HCT116 (cell line): Measurements from ENCODE around the gene HPRT1. TPM values are rescaled to one million over a fixed set of nuclear protein-coding genes. Genes with fewer than 3 reads are reported as not detected.

Experiments
- ATAC-seq: fragments of 200-7000 bp; cut with Tn5 transposase; 2 replicates; pipeline ENCODE4 v1.9.1; 2020; ENCODE audit warnings: mild to moderate bottlenecking, moderate library complexity
- BruUV-seq: library from RNA; stranded (reverse); fragments of 400-500 nt; replicated peaks from 2 replicates; lab custom pipeline; 2021; lab: Mats Ljungman, UMichigan
- CTCF ChIA-PET: fragments of 300-600 bp; sonication (Branson Sonifier 250); formaldehyde crosslinking; loops from one replicate; lab custom pipeline; 2021; ENCODE audit warnings: antibody characterized with exemption; lab: Charles Lee
- POLR2A ChIA-PET: fragments of 300-600, 350-600 bp; sonication (Branson Sonifier 250); formaldehyde crosslinking; loops from one replicate; lab custom pipeline; 2021; ENCODE audit warnings: antibody characterized with exemption; lab: Charles Lee
- RAD21 ChIA-PET, 2 experiments: fragments of 300-600 bp; sonication (Branson Sonifier 250); formaldehyde crosslinking; loops; one replicate each; lab custom pipeline; 2023; ENCODE audit warnings: low total read pairs in 2 of 2; ENCODE audit not compliant: uncharacterized antibody in 2 of 2, unreplicated experiment in 2 of 2, low non-redundant PET in 1 of 2; lab: Charles Lee
- DNase-seq: peaks from one replicate; pipeline ENCODE4 v3.0.0-alpha.2; 2010; ENCODE audit warnings: low read depth, low spot score
- H2AFZ ChIP-seq: fragments of 200-600 bp; shearing (Covaris generic), sonication (generic); 2 replicates; pipeline ENCODE4 v1.6.1; 2017; ENCODE audit warnings: low read depth, mixed run types, mixed read lengths, antibody characterized with exemption, low read length; ENCODE audit not compliant: poor library complexity, severe bottlenecking
- H3K27ac ChIP-seq: 2 replicates; pipeline ENCODE4 v1.5.1; 2012; ENCODE audit warnings: low read depth, low read length
- H3K27me3 ChIP-seq: fragments of 200-600 bp; sonication (generic); 2 replicates; pipeline ENCODE4 v1.6.1; 2016; ENCODE audit warnings: mixed run types, low read length, mixed read lengths; ENCODE audit not compliant: insufficient read depth
- H3K36me3 ChIP-seq, 2 experiments: fragments of 200-500 bp in 1 of 2; fragments of 200-600 bp in 1 of 2; sonication (Bioruptor generic) in 1 of 2; sonication (generic) in 1 of 2; 2 replicates each; pipeline versions ENCODE4 v1.5.1 to v1.6.1; 2014 to 2016; ENCODE audit warnings: low read length in 2 of 2, inconsistent platforms in 1 of 2, mixed read lengths in 1 of 2, mixed run types in 1 of 2; ENCODE audit not compliant: insufficient read depth in 2 of 2, control insufficient read depth in 1 of 2
- H3K4me1 ChIP-seq, 2 experiments: fragments of 200-600 bp in 1 of 2; sonication (generic) in 1 of 2; 2 replicates each; pipeline versions ENCODE4 v1.5.1 to v1.6.1; 2012 to 2017; ENCODE audit warnings: low read length in 2 of 2, inconsistent platforms in 1 of 2, mild to moderate bottlenecking in 1 of 2, mixed read lengths in 1 of 2, mixed run types in 1 of 2, moderate library complexity in 1 of 2; ENCODE audit not compliant: insufficient read depth in 2 of 2, control insufficient read depth in 1 of 2
- H3K4me2 ChIP-seq: fragments of 200-600 bp; sonication (generic); 2 replicates; pipeline ENCODE4 v1.6.1; 2017; ENCODE audit warnings: mixed run types, low read length, mixed read lengths
- H3K4me3 ChIP-seq, 2 experiments: fragments of 200-600 bp in 1 of 2; sonication (generic) in 1 of 2; replicated peaks in 1 of 2; 2 replicates each; pipeline ENCODE4 v1.5.1; 2011 to 2016; ENCODE audit warnings: low read length in 2 of 2, control low read depth in 1 of 2, low read depth in 1 of 2, mild to moderate bottlenecking in 1 of 2, mixed read lengths in 1 of 2, mixed run types in 1 of 2
- H3K79me2 ChIP-seq: fragments of 200-600 bp; sonication (generic); 2 replicates; pipeline ENCODE4 v1.6.1; 2017; ENCODE audit warnings: mild to moderate bottlenecking, mixed run types, low read length, moderate library complexity, mixed read lengths; ENCODE audit not compliant: insufficient read depth
- H3K9ac ChIP-seq: fragments of 200-600 bp; sonication (generic); 2 replicates; pipeline ENCODE4 v1.6.1; 2016; ENCODE audit warnings: low read length, mixed read lengths
- H3K9me2 ChIP-seq: fragments of 200-600 bp; sonication (generic), shearing (Covaris generic); 2 replicates; pipeline ENCODE4 v1.6.1; 2017; ENCODE audit warnings: mixed run types, mild to moderate bottlenecking, moderate library complexity; ENCODE audit not compliant: insufficient read depth
- H3K9me3 ChIP-seq, 2 experiments: fragments of 200-500 bp in 1 of 2; fragments of 200-600 bp in 1 of 2; sonication (Bioruptor generic) in 1 of 2; sonication (generic) in 1 of 2; 2 replicates each; pipeline ENCODE4 v1.6.1; 2014 to 2017; ENCODE audit warnings: low read length in 2 of 2, mixed read lengths in 2 of 2, inconsistent platforms in 1 of 2, low read depth in 1 of 2, mild to moderate bottlenecking in 1 of 2, mixed run types in 1 of 2, moderate library complexity in 1 of 2; ENCODE audit not compliant: control insufficient read depth in 1 of 2, insufficient read depth in 1 of 2
- H4K20me1 ChIP-seq: fragments of 200-600 bp; sonication (generic), shearing (Covaris generic); 2 replicates; pipeline ENCODE4 v1.6.1; 2017; ENCODE audit warnings: mixed run types, mild to moderate bottlenecking, moderate library complexity; ENCODE audit not compliant: insufficient read depth
- ELF1 ChIP-seq: IDR thresholded peaks from 2 replicates; pipeline ENCODE4 v1.6.1; 2012; ENCODE audit warnings: low read depth, borderline replicate concordance
- EZH2 ChIP-seq: fragments of 200-600 bp; sonication (generic); IDR thresholded peaks from 2 replicates; pipeline ENCODE4 v1.6.1; 2017; ENCODE audit warnings: antibody characterized with exemption, mixed run types
- EZH2phosphoT487 ChIP-seq: fragments of 200-600 bp; IDR thresholded peaks from 2 replicates; pipeline ENCODE4 v1.6.1; 2018; ENCODE audit warnings: antibody characterized with exemption, borderline replicate concordance
- POLR2AphosphoS5 ChIP-seq: IDR thresholded peaks from 2 replicates; pipeline ENCODE4 v1.6.1; 2011; ENCODE audit warnings: mild to moderate bottlenecking, low read depth, low read length, moderate library complexity
- RAD21 ChIP-seq: IDR thresholded peaks from 2 replicates; pipeline ENCODE4 v1.6.1; 2012; ENCODE audit warnings: low read depth, mild to moderate bottlenecking
- SIN3A ChIP-seq: IDR thresholded peaks from 2 replicates; pipeline ENCODE4 v1.6.1; 2012; ENCODE audit warnings: low read depth
- ZFX ChIP-seq: fragments of 450-650 bp; IDR thresholded peaks from 2 replicates; pipeline ENCODE4 v1.6.1; 2017
- ZNF274 ChIP-seq: fragments of 200-500 bp; sonication (Bioruptor generic); IDR thresholded peaks from 2 replicates; pipeline ENCODE4 v1.6.1; 2014; ENCODE audit warnings: mild to moderate bottlenecking, low read depth, low read length, inconsistent platforms
- intact Hi-C: fragments of 100-400 bp; cut with micrococcal nuclease; formaldehyde crosslinking; loops from 2 replicates; pipeline ENCODE4 v1.10.0; 2022
- total RNA-seq: library from RNA; stranded (reverse); gene quantifications from one replicate; pipeline ENCODE4 v1.2.1, GENCODE V29; 2021; ENCODE audit not compliant: unreplicated experiment
- TF ChIP-seq, protein P1 (sequence below): IDR thresholded peaks from 2 replicates; pipeline ENCODE4 v1.6.1; 2012
- TF ChIP-seq, protein P2 (sequence below), 3 experiments: fragments of 200-600 bp in 1 of 3; sonication (generic) in 1 of 3; IDR thresholded peaks in 2 of 3; conservative IDR thresholded peaks in 1 of 3; 2 replicates each; pipeline ENCODE4 v1.5.1; 2012 to 2017; ENCODE audit warnings: low read depth in 2 of 3, low read length in 2 of 3, antibody characterized with exemption in 1 of 3, borderline replicate concordance in 1 of 3, control low read depth in 1 of 3, mild to moderate bottlenecking in 1 of 3, mixed read lengths in 1 of 3, mixed run types in 1 of 3, moderate library complexity in 1 of 3; ENCODE audit not compliant: insufficient read depth in 1 of 3
- TF ChIP-seq, protein P3 (sequence below): IDR thresholded peaks from 2 replicates; pipeline ENCODE4 v1.6.1; 2012; ENCODE audit warnings: low read depth
- TF ChIP-seq, protein P4 (sequence below): IDR thresholded peaks from 2 replicates; pipeline ENCODE4 v1.6.1; 2012

Gene HPRT1
- total RNA-seq, 1 experiment from 2014 or later, result 57.8 TPM

DNA sequence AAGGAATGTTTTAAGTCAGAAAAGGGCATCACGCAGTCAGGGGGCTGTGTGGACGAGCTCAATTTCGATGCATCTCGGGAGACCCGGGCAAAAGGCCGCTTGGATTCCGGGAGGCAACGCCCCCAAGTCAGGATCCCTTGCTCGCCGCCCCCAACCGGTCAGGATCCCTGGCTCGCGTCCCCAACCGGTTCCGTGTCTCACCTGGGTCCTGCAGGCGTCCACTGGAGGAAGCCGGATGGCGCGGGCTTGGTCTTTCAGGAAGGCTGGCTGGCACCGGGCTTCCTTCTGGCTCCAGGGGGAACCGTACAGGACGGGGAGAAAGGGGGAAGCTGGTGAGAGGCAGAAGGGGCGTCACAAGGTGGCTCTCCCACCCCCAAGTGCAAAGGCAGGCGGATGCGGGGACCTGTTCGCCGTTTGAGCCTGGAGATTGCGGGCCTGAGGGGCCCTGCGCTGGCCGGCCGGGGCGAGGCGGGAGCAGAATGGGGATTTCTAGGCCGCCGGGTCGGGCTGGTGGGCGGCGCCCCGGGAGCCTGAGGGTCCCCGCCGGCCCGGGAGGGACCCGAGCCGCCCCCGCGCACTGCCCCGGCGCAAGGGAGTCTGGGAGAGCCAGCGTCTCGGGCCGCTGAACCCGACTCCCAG is 84.7 kb downstream of the HPRT1 start:
- no peak overlapping the region for H3K9ac ChIP-seq
- H3K36me3 ChIP-seq, result no peaks in the 10 kb centered on the region
- H3K27me3 ChIP-seq, result 0 out of 2 replicates have a peak, but pooled peaks cover 10% of the 10 kb centered on the region
- H3K79me2 ChIP-seq, result no peaks in the 10 kb centered on the region
- ChIA-PET RAD21 (no interaction called here), CTCF (no interaction called here), POLR2A (no interaction called here)
- no peak for DNase-seq
- H3K4me1 ChIP-seq, result peaks cover 4 to 20% of the 10 kb centered on the region in 2 experiments; a peak in 3 of 4 replicates
- no peaks in the 10 kb centered on the region for H3K9me2 ChIP-seq
- H3K4me2 ChIP-seq, result no peak overlapping the region
- H3K27ac ChIP-seq, result no peak overlapping the region
- no peak for ATAC-seq
- H2AFZ ChIP-seq, result no peak overlapping the region
- H3K9me3 ChIP-seq, result no peaks in the 10 kb centered on the region
- no TSS peak for BruUV-seq
- TF ChIP-seq SIN3A, result no peak
- TF ChIP-seq, protein P1, sequence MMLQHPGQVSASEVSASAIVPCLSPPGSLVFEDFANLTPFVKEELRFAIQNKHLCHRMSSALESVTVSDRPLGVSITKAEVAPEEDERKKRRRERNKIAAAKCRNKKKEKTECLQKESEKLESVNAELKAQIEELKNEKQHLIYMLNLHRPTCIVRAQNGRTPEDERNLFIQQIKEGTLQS, result no peak
- TF ChIP-seq, protein P2, sequence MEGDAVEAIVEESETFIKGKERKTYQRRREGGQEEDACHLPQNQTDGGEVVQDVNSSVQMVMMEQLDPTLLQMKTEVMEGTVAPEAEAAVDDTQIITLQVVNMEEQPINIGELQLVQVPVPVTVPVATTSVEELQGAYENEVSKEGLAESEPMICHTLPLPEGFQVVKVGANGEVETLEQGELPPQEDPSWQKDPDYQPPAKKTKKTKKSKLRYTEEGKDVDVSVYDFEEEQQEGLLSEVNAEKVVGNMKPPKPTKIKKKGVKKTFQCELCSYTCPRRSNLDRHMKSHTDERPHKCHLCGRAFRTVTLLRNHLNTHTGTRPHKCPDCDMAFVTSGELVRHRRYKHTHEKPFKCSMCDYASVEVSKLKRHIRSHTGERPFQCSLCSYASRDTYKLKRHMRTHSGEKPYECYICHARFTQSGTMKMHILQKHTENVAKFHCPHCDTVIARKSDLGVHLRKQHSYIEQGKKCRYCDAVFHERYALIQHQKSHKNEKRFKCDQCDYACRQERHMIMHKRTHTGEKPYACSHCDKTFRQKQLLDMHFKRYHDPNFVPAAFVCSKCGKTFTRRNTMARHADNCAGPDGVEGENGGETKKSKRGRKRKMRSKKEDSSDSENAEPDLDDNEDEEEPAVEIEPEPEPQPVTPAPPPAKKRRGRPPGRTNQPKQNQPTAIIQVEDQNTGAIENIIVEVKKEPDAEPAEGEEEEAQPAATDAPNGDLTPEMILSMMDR (IDR thresholded peaks at IDR 0.05 in 2 of 3, conservative IDR thresholded peaks at IDR 0.05 in 1 of 3; ENCODE audit: borderline replicate concordance in 1 of 3, insufficient read depth in 1 of 3, low read depth in 2 of 3, low read length in 2 of 3), result no peak
- TF ChIP-seq ELF1, result no peak
- TF ChIP-seq, protein P3, sequence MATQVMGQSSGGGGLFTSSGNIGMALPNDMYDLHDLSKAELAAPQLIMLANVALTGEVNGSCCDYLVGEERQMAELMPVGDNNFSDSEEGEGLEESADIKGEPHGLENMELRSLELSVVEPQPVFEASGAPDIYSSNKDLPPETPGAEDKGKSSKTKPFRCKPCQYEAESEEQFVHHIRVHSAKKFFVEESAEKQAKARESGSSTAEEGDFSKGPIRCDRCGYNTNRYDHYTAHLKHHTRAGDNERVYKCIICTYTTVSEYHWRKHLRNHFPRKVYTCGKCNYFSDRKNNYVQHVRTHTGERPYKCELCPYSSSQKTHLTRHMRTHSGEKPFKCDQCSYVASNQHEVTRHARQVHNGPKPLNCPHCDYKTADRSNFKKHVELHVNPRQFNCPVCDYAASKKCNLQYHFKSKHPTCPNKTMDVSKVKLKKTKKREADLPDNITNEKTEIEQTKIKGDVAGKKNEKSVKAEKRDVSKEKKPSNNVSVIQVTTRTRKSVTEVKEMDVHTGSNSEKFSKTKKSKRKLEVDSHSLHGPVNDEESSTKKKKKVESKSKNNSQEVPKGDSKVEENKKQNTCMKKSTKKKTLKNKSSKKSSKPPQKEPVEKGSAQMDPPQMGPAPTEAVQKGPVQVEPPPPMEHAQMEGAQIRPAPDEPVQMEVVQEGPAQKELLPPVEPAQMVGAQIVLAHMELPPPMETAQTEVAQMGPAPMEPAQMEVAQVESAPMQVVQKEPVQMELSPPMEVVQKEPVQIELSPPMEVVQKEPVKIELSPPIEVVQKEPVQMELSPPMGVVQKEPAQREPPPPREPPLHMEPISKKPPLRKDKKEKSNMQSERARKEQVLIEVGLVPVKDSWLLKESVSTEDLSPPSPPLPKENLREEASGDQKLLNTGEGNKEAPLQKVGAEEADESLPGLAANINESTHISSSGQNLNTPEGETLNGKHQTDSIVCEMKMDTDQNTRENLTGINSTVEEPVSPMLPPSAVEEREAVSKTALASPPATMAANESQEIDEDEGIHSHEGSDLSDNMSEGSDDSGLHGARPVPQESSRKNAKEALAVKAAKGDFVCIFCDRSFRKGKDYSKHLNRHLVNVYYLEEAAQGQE, result no peak
- TF ChIP-seq, protein P4, sequence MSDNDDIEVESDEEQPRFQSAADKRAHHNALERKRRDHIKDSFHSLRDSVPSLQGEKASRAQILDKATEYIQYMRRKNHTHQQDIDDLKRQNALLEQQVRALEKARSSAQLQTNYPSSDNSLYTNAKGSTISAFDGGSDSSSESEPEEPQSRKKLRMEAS, result no peak
- no peak for TF ChIP-seq EZH2phosphoT487
- no peak for TF ChIP-seq RAD21
- no peak for TF ChIP-seq EZH2
- TF ChIP-seq ZNF274, result no peak
- no peak for TF ChIP-seq POLR2AphosphoS5
- no peak for TF ChIP-seq ZFX
- no peak overlapping the region for H3K4me3 ChIP-seq
- no peaks in the 10 kb centered on the region for H4K20me1 ChIP-seq
- intact Hi-C loops, result no loop called here
